ENCODE measurements around the gene UBR7. TPM values are rescaled to one million over a fixed set of nuclear protein-coding genes. Genes with fewer than 3 reads are reported as not detected.
"Not testable (repeated sequence)": the region's sequence is repeated elsewhere in the genome, so short reads cannot be mapped to it uniquely, and the experiment has no call there.

Gene UBR7
- total RNA-seq (10 to 100 TPM; 19.6 to 20.2 (median 19.9) TPM), polyA plus RNA-seq (14.4 TPM)
- long read RNA-seq, donor 1, transcript UBR7-201 (11 exons, 3,694 nt) = major isoform, 12 of 17 reads
- long read RNA-seq, donor 1, partial matches to known transcripts = 0 of 17 reads
- long read RNA-seq, donor 1, other reads (novel, unspliced or antisense) = 5 of 17 reads
- long read RNA-seq, donor 2, transcript UBR7-201 (11 exons, 3,694 nt) = major isoform, 13 of 17 reads
- long read RNA-seq, donor 2, partial matches to known transcripts = 0 of 17 reads
- long read RNA-seq, donor 2, other reads (novel, unspliced or antisense) = 4 of 17 reads
- long read RNA-seq, donor 3, transcript UBR7-201 (11 exons, 3,694 nt) = major isoform, 61 of 87 reads
- long read RNA-seq, donor 3, partial matches to known transcripts = 3 of 87 reads
- long read RNA-seq, donor 3, other reads (novel, unspliced or antisense) = 23 of 87 reads
- long read RNA-seq, donor 4, transcript UBR7-201 (11 exons, 3,694 nt) = major isoform, 11 of 20 reads
- long read RNA-seq, donor 4, partial matches to known transcripts = 2 of 20 reads
- long read RNA-seq, donor 4, other reads (novel, unspliced or antisense) = 7 of 20 reads

- ATAC-seq (peak; percentile 99), DNase-seq (peak; percentile 94 to 97 (median 97))
- WGBS = under 1% methylated on average over 65 of the region's 65 CpGs
- H3K27me3 ChIP-seq (ENCODE audit: control insufficient read depth, insufficient read depth) = no peaks in the 10 kb centered on the region
- H3K27ac ChIP-seq (ENCODE audit: low read length) = peak within 1 kb of the TSS; percentile 86
- intact Hi-C loops (cut with DNase I) = no loop called here
- peak within 1 kb of the TSS; percentile 70 for H3K4me3 ChIP-seq (ENCODE audit: low read length)
- no peaks in the 10 kb centered on the region for H3K9me3 ChIP-seq (ENCODE audit: control insufficient read depth, low read length)
- peaks cover 4% of the 10 kb centered on the region for H3K4me1 ChIP-seq (ENCODE audit: control insufficient read depth, insufficient read depth, low read length)
Measured at GRCh38 chr14:93206793-93207467, at the start of gene UBR7, which contains the start of gene GON7. Gene UBR7, plus strand, starts transcription at chr14:93207256. Its CDS starts 36 bp downstream, at chr14:93207292. Gene GON7, minus strand, starts transcription at chr14:93207065. Its CDS starts 28 bp downstream, at chr14:93207037.

GRCh38 chr14:93158349-93158748, 48.7 kb upstream of the UBR7 start:
- intact Hi-C loops (cut with DNase I) = loop anchor here in 1 of 4 donors (10.0 kb wide), 1 partner anchor 284 kb away; no protein-coding TSS in a partner anchor
- not testable (repeated sequence) for H3K4me3 ChIP-seq (ENCODE audit: low read length); H3K27me3 ChIP-seq (ENCODE audit: control insufficient read depth, insufficient read depth); DNase-seq; H3K4me1 ChIP-seq (ENCODE audit: control insufficient read depth, insufficient read depth, low read length); H3K9me3 ChIP-seq (ENCODE audit: control insufficient read depth, low read length); ATAC-seq; H3K27ac ChIP-seq (ENCODE audit: low read length)
- 93% methylated on average over 7 of the region's 7 CpGs for WGBS

GRCh38 chr14:93159625-93160352, 47.3 kb upstream of the UBR7 start:
- H3K27me3 ChIP-seq (ENCODE audit: control insufficient read depth, insufficient read depth); DNase-seq; H3K4me3 ChIP-seq (ENCODE audit: low read length); ATAC-seq; H3K9me3 ChIP-seq (ENCODE audit: control insufficient read depth, low read length); H3K4me1 ChIP-seq (ENCODE audit: control insufficient read depth, insufficient read depth, low read length); H3K27ac ChIP-seq (ENCODE audit: low read length): not testable (repeated sequence)
- 61% methylated on average over 5 of the region's 5 CpGs for WGBS
- intact Hi-C loops (cut with DNase I) = loop anchor here in 1 of 4 donors (10.0 kb wide), 1 partner anchor 285 kb away; no protein-coding TSS in a partner anchor

GRCh38 chr14:93160353-93160801, 46.7 kb upstream of the UBR7 start:
- H3K9me3 ChIP-seq (ENCODE audit: control insufficient read depth, low read length) = no peaks in the 10 kb centered on the region
- 33% methylated on average over 4 of the region's 4 CpGs for WGBS
- H3K4me1 ChIP-seq (ENCODE audit: control insufficient read depth, insufficient read depth, low read length) = no peaks in the 10 kb centered on the region
- no peaks in the 10 kb centered on the region for H3K27me3 ChIP-seq (ENCODE audit: control insufficient read depth, insufficient read depth)
- peak in 1 of 2 donors; percentile 21 for ATAC-seq
- H3K27ac ChIP-seq (ENCODE audit: low read length) = no peak overlapping the region
- no peak overlapping the region for H3K4me3 ChIP-seq (ENCODE audit: low read length)
- intact Hi-C loops (cut with DNase I) = no loop called here
- DNase-seq = no peak

- Histone ChIP-seq H3K4me3 (ENCODE audit: low read length) (no peak overlapping the region), H3K4me1 (ENCODE audit: control insufficient read depth, insufficient read depth, low read length) (no peaks in the 10 kb centered on the region), H3K9me3 (ENCODE audit: control insufficient read depth, low read length) (no peaks in the 10 kb centered on the region), H3K27ac (ENCODE audit: low read length) (no peak overlapping the region), H3K27me3 (ENCODE audit: control insufficient read depth, insufficient read depth) (no peaks in the 10 kb centered on the region)
- 61% methylated on average over 4 of the region's 4 CpGs for WGBS
- ATAC-seq (no peak), DNase-seq (no peak)
- intact Hi-C loops (cut with DNase I) = no loop called here
Measured at GRCh38 chr14:93161411-93161940, 45.6 kb upstream of the UBR7 start.

DNA sequence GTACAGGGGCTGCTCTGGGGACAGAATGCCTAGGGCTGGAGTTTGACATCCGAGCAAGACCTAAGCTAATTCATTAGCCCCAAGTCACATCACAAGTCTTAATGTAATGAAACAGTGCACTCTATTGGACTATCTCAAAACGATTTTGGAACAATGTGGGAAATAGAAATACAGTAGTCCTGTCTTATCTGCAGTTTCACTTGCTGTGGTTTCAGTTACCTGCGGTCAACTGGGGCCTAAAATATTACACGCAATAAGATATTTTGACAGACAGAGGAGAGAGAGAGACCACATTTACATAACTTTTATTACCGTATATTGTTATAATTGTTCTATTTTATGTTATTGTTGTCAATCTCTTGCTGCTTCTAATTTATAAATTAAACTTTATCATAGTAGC, 43.5 kb upstream of the UBR7 start:
- Histone ChIP-seq H3K9me3 (ENCODE audit: control insufficient read depth, low read length) (no peaks in the 10 kb centered on the region), H3K4me3 (ENCODE audit: low read length) (no peak overlapping the region), H3K27me3 (ENCODE audit: control insufficient read depth, insufficient read depth) (no peaks in the 10 kb centered on the region), H3K4me1 (ENCODE audit: control insufficient read depth, insufficient read depth, low read length) (no peaks in the 10 kb centered on the region), H3K27ac (ENCODE audit: low read length) (no peak overlapping the region)
- intact Hi-C loops (cut with DNase I) = no loop called here
- DNase-seq (no peak), ATAC-seq (no peak)
- WGBS = 67% methylated on average over 5 of the region's 5 CpGs

GRCh38 chr14:93165271-93166265, 41.5 kb upstream of the UBR7 start:
- intact Hi-C loops (cut with DNase I); H3K9me3 ChIP-seq (ENCODE audit: control insufficient read depth, low read length); H3K27me3 ChIP-seq (ENCODE audit: control insufficient read depth, insufficient read depth); H3K27ac ChIP-seq (ENCODE audit: low read length); DNase-seq; ATAC-seq; H3K4me1 ChIP-seq (ENCODE audit: control insufficient read depth, insufficient read depth, low read length); H3K4me3 ChIP-seq (ENCODE audit: low read length): not testable (repeated sequence)
- 85% methylated on average over 26 of the region's 26 CpGs for WGBS

DNA sequence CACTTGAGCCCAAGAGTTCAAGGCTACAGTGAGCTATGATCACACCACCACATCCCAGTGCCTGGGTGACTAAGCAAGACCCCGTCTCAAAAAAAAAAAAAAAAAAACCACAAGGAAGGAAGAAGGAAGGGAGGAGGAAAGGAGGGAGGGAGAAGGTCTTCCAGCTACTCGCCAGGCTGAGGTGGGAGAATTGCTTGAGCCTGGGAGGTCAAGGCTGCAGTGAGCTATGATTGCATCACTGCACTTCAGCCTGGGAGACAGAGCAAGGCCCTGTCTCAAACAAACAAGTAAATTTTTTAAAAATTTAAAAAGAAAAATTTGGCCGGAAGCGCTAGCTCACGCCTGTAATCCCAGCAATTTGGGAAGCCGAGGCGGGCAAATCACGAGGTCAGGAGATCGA, 38.4 kb upstream of the UBR7 start:
- not testable (repeated sequence) for ATAC-seq
- 84% methylated on average over 9 of the region's 9 CpGs for WGBS

GRCh38 chr14:93169619-93170018, 37.4 kb upstream of the UBR7 start:
- ATAC-seq; H3K9me3 ChIP-seq (ENCODE audit: control insufficient read depth, low read length); H3K4me1 ChIP-seq (ENCODE audit: control insufficient read depth, insufficient read depth, low read length); DNase-seq; H3K4me3 ChIP-seq (ENCODE audit: low read length); H3K27me3 ChIP-seq (ENCODE audit: control insufficient read depth, insufficient read depth); H3K27ac ChIP-seq (ENCODE audit: low read length); intact Hi-C loops (cut with DNase I): not testable (repeated sequence)
- 68% methylated on average over 6 of the region's 6 CpGs for WGBS

More for the DNA sequence above, 38.4 kb upstream of the UBR7 start:
- H3K27me3 ChIP-seq (ENCODE audit: control insufficient read depth, insufficient read depth); intact Hi-C loops (cut with DNase I); DNase-seq; H3K27ac ChIP-seq (ENCODE audit: low read length); H3K9me3 ChIP-seq (ENCODE audit: control insufficient read depth, low read length); H3K4me3 ChIP-seq (ENCODE audit: low read length); H3K4me1 ChIP-seq (ENCODE audit: control insufficient read depth, insufficient read depth, low read length): not testable (repeated sequence)

Measured in right cardiac atrium (tissue), 5 donors.